K562 (cell line): Measurements from ENCODE around the gene GFRA4. TPM values are rescaled to one million over a fixed set of nuclear protein-coding genes. Genes with fewer than 3 reads are reported as not detected.

ENCODE experiments used
- CTCF ChIP-seq, 3 experiments: IDR thresholded peaks in 2 of 3; conservative IDR thresholded peaks in 1 of 3; 2 replicates each; pipeline ENCODE4 v1.5.1; 2011 to 2012; ENCODE audit warnings: low read length in 3 of 3, mild to moderate bottlenecking in 3 of 3, control low read depth in 2 of 3, improper control_type of control experiment in 1 of 3, inconsistent platforms in 1 of 3, low read depth in 1 of 3, mixed read lengths in 1 of 3, moderate library complexity in 1 of 3; ENCODE audit not compliant: insufficient read depth in 2 of 3
- MAX ChIP-seq: sonication (generic); formaldehyde crosslinking; IDR thresholded peaks from 2 replicates; pipeline ENCODE4 v1.9.0; 2022; ENCODE audit warnings: mild to moderate bottlenecking, missing genetic modification reagents
- MGA ChIP-seq: fragments of 450-650 bp; IDR thresholded peaks from 2 replicates; pipeline ENCODE4 v1.6.1; 2016; ENCODE audit warnings: mild to moderate bottlenecking, moderate library complexity
- NONO ChIP-seq, 2 experiments: fragments of 200-400 bp in 1 of 2; fragments of 450-650 bp in 1 of 2; formaldehyde crosslinking in 1 of 2; IDR thresholded peaks; 2 replicates each; pipeline ENCODE4 v1.6.1; 2017; ENCODE audit warnings: low read depth in 2 of 2, mild to moderate bottlenecking in 2 of 2, moderate library complexity in 2 of 2, low read length in 1 of 2
- POLR2AphosphoS5 ChIP-seq: IDR thresholded peaks from 2 replicates; pipeline ENCODE4 v1.6.1; 2011; ENCODE audit warnings: mild to moderate bottlenecking, low read depth, low read length, moderate library complexity; ENCODE audit not compliant: control insufficient read depth, insufficient read depth
- PTTG1 ChIP-seq: fragments of 450-650 bp; IDR thresholded peaks from 2 replicates; pipeline ENCODE4 v1.6.1; 2016; ENCODE audit warnings: low read depth, mild to moderate bottlenecking, missing genetic modification characterization, missing compliant biosample characterization
- SLC30A9 ChIP-seq: fragments of 250-450 bp; sonication (Bioruptor Pico); IDR thresholded peaks from 2 replicates; pipeline ENCODE4 v1.8.0; 2022; ENCODE audit warnings: mild to moderate bottlenecking, moderate library complexity
- SPI1 ChIP-seq: IDR thresholded peaks from 2 replicates; pipeline ENCODE4 v1.6.1; 2011; ENCODE audit warnings: low read depth, low read length, control low read depth, borderline replicate concordance
- polyA plus RNA-seq, 8 experiments: library from polyadenylated mRNA; depleted of rRNA in 4 of 8; stranded (reverse) in 5 of 8; unstranded in 3 of 8; fragments of >200 nt; fragmentation: Nextera tagmentation in 2 of 8; fragmentation: Illumina TruSeq in 1 of 8; extraction: Ambion mirVana in 2 of 8; extraction: Trizol in 1 of 8; gene quantifications; 2 replicates each; pipeline versions ENCODE4 v1.2.1 to v1.2.3, GENCODE V29; 2011 to 2014; ENCODE audit warnings: inconsistent platforms in 1 of 8, missing spikeins in 1 of 8
- total RNA-seq, 7 experiments: library from RNA; depleted of rRNA in 6 of 7; stranded (reverse); fragments of >200 nt in 6 of 7; fragmentation: Illumina TruSeq in 2 of 7; extraction: Trizol in 2 of 7; gene quantifications; 2 replicates each; pipeline versions ENCODE4 v1.2.1 to v1.2.3, GENCODE V29; 2011 to 2021; ENCODE audit warnings: low replicate concordance in 1 of 7
- TF ChIP-seq, protein P1 (sequence below), 2 experiments: IDR thresholded peaks; 2 replicates each; pipeline ENCODE4 v1.6.1; 2011; ENCODE audit warnings: borderline replicate concordance in 1 of 2, control low read depth in 1 of 2, low read depth in 1 of 2, low read length in 1 of 2, mild to moderate bottlenecking in 1 of 2, mixed read lengths in 1 of 2, moderate library complexity in 1 of 2; ENCODE audit not compliant: insufficient read depth in 1 of 2, insufficient read length in 1 of 2, poor library complexity in 1 of 2, severe bottlenecking in 1 of 2; ENCODE audit errors: extremely low read depth in 1 of 2

Gene GFRA4
- total and polyA plus RNA-seq, 9 of the 15 experiments (the other 6 are each of a cell fraction or from before 2014, with no cell fraction given), result not detected

DNA sequence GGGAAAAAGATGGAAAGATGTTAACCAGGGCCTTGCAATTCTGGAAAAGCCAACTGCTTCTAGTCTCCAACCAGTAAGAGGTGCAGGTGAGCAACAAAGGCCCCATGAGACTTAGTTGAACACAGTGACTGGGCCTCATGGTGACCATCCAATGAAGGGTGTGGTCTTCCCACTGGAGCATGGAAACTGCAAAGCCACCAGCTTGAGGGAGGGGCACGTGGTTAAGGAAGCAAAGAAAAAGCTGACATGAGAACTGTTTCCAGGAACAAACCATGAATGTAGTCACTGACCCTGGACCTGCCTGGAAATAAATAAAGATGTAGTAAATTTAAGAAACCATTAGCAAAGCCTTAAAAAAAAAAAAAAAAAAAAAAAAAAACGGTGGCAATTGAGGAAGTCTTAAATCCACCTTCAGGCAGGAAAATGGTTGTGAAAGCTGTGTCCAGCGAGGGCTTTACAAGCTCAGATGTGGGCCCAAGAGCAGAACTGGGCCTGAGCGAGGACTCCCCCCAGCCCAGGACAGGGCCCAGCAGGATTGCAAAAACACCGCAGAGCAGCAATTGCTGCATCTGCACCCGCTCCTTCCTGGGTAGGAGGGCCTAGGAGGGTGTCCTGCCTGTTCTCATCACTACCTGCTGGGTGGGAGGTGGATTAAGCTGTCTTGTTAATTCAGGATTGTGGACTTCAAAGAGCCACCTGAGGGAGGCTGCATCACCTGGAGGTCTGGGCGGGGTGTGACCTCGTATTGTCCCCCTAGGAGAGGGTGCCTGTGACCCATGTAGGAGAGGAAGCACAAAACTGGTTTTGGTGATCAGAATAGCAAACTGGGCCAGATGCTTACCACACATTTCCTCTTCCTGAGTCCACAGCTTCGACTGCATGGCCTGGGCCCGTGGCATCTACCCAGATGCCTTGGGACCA, 10.3 kb downstream of the GFRA4 start (continued):
- peak; percentile 33; the same call in 1 of the 2 replicates for TF ChIP-seq MGA
- no peak for TF ChIP-seq PTTG1 (tag)
- TF ChIP-seq SPI1, result 0 out of 2 replicates have a peak, but pooled peaks have one; percentile 19
- TF ChIP-seq POLR2AphosphoS5, result 0 out of 2 replicates have a peak, but pooled peaks have one; percentile 0
- peak in 2 of 3 experiments; percentile 1 to 9; a peak in 1 of 6 replicates for TF ChIP-seq CTCF (IDR thresholded peaks at IDR 0.05 in 2 of 3, conservative IDR thresholded peaks at IDR 0.05 in 1 of 3; ENCODE audit: insufficient read depth in 2 of 3, low read depth in 1 of 3, low read length in 3 of 3)
- no peak for TF ChIP-seq SLC30A9 (CRISPR knock-in tag)
- TF ChIP-seq NONO (IDR thresholded peaks at IDR 0.05; ENCODE audit: low read depth in 2 of 2, low read length in 1 of 2), result no peak
- TF ChIP-seq MAX (CRISPR knock-in tag), result 0 out of 2 replicates have a peak, but pooled peaks have one; percentile 19
- TF ChIP-seq, protein P1, sequence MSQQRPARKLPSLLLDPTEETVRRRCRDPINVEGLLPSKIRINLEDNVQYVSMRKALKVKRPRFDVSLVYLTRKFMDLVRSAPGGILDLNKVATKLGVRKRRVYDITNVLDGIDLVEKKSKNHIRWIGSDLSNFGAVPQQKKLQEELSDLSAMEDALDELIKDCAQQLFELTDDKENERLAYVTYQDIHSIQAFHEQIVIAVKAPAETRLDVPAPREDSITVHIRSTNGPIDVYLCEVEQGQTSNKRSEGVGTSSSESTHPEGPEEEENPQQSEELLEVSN (IDR thresholded peaks at IDR 0.05; ENCODE audit: borderline replicate concordance in 1 of 2, extremely low read depth in 1 of 2, insufficient read depth in 1 of 2, insufficient read length in 1 of 2, low read depth in 1 of 2, low read length in 1 of 2, poor library complexity in 1 of 2, severe bottlenecking in 1 of 2), result peak in 1 of 2 experiments; percentile 21
